Measurements from ENCODE around the gene VDR.

GRCh38 chr12:47862167-47862750, 42.5 kb downstream of the VDR start:
- no peak for TF ChIP-seq EZH2 (IDR thresholded peaks at IDR 0.05)
- TF ChIP-seq POLR2AphosphoS5 (IDR thresholded peaks at IDR 0.05; ENCODE audit: borderline replicate concordance, low read depth, low read length): no peak
